OCI-LY3 (cell line): ENCODE data around the gene S1PR2.
"Not testable (repeated sequence)": the region's sequence is repeated elsewhere in the genome, so short reads cannot be mapped to it uniquely, and the experiment has no call there.

ENCODE experiments used
- H2AFZ ChIP-seq: fragments of 200-600, 300-600 bp; shearing (Covaris generic); 2 replicates; pipeline ENCODE4 v1.6.0; 2014; ENCODE audit warnings: antibody characterized with exemption, low read depth, low read length
- H3K27ac ChIP-seq: fragments of 200-600, 300-600 bp; sonication (generic); 2 replicates; pipeline ENCODE4 v1.5.1; 2014; ENCODE audit warnings: mild to moderate bottlenecking, low read length, moderate library complexity, mixed read lengths
- H3K27me3 ChIP-seq: fragments of 200-600, 300-600 bp; sonication (generic); 2 replicates; pipeline ENCODE4 v1.6.1; 2014; ENCODE audit warnings: low read depth, low read length, mixed read lengths
- H3K36me3 ChIP-seq: fragments of 200-600, 300-600 bp; sonication (generic); replicated peaks from 2 replicates; pipeline ENCODE3; 2014; ENCODE audit warnings: low read depth, low read length, mixed read lengths
- H3K4me1 ChIP-seq: fragments of 300-600, 200-600 bp; sonication (generic); 2 replicates; pipeline ENCODE4 v1.6.1; 2014; ENCODE audit warnings: low read length, mixed read lengths
- H3K4me2 ChIP-seq: fragments of 200-600, 300-600 bp; sonication (generic); 2 replicates; pipeline ENCODE4 v1.6.1; 2014; ENCODE audit warnings: low read length, mixed read lengths
- H3K4me3 ChIP-seq: fragments of 300-600, 200-600 bp; sonication (generic); 2 replicates; pipeline ENCODE4 v1.5.1; 2014; ENCODE audit warnings: antibody characterized with exemption, mild to moderate bottlenecking, low read length, moderate library complexity
- H3K79me2 ChIP-seq: fragments of 300-600, 200-600 bp; shearing (Covaris generic); 2 replicates; pipeline ENCODE4 v1.6.1; 2014; ENCODE audit warnings: mild to moderate bottlenecking, low read length, mixed read lengths
- H3K9ac ChIP-seq: fragments of 300-600, 200-600 bp; shearing (Covaris generic); 2 replicates; pipeline ENCODE4 v1.6.0; 2014; ENCODE audit warnings: mild to moderate bottlenecking, low read length, moderate library complexity
- H3K9me3 ChIP-seq: fragments of 200-600, 300-600 bp; shearing (Covaris generic); 2 replicates; pipeline ENCODE4 v1.6.1; 2014; ENCODE audit warnings: low read length, mixed read lengths; ENCODE audit not compliant: insufficient read depth
- H4K20me1 ChIP-seq: fragments of 200-600, 300-600 bp; sonication (generic); 2 replicates; pipeline ENCODE4 v1.6.1; 2016; ENCODE audit warnings: low read length, mixed read lengths; ENCODE audit not compliant: insufficient read depth
- CTCF ChIP-seq: fragments of 200-600, 300-600 bp; sonication (generic); IDR thresholded peaks from 2 replicates; pipeline ENCODE4 v1.5.1; 2014; ENCODE audit warnings: antibody characterized with exemption, low read length, low read depth
- EZH2phosphoT487 ChIP-seq: fragments of 200-600 bp; shearing (Covaris generic); IDR thresholded peaks from 2 replicates; pipeline ENCODE4 v1.6.1; 2018; ENCODE audit warnings: antibody characterized with exemption, mixed run types, low read depth

S1PR2 gene

GRCh38 chr19:10205636-10206035 lies 25.5 kb downstream of the S1PR2 start:
- Histone ChIP-seq H4K20me1 (no peaks in the 10 kb centered on the region), H3K4me3 (no peak overlapping the region), H3K4me2 (no peak overlapping the region), H3K9me3 (no peaks in the 10 kb centered on the region), H2AFZ (no peak overlapping the region), H3K9ac (no peak overlapping the region), H3K79me2 (no peaks in the 10 kb centered on the region), H3K36me3 (no peaks in the 10 kb centered on the region), H3K4me1 (no peaks in the 10 kb centered on the region), H3K27me3 (no peaks in the 10 kb centered on the region), H3K27ac (no peak overlapping the region)
- TF ChIP-seq CTCF (no peak), EZH2phosphoT487 (no peak)

- Histone ChIP-seq H3K4me2 (no peak overlapping the region), H3K27ac (no peak overlapping the region), H3K27me3 (no peaks in the 10 kb centered on the region), H3K36me3 (no peaks in the 10 kb centered on the region), H2AFZ (no peak overlapping the region), H3K79me2 (no peaks in the 10 kb centered on the region), H3K4me1 (peaks cover 3% of the 10 kb centered on the region; the same call in 1 of the 2 replicates), H3K9me3 (no peaks in the 10 kb centered on the region), H3K9ac (no peak overlapping the region), H3K4me3 (no peak overlapping the region), H4K20me1 (no peaks in the 10 kb centered on the region)
- TF ChIP-seq EZH2phosphoT487 (no peak), CTCF (no peak)
Observed at GRCh38 chr19:10203686-10204085, 27.4 kb downstream of the S1PR2 start.

- Histone ChIP-seq H3K79me2 (no peaks in the 10 kb centered on the region), H3K36me3 (no peaks in the 10 kb centered on the region), H3K4me1 (peaks cover 11% of the 10 kb centered on the region), H4K20me1 (no peaks in the 10 kb centered on the region), H3K27ac (no peak overlapping the region), H3K9me3 (no peaks in the 10 kb centered on the region), H3K9ac (no peak overlapping the region), H2AFZ (no peak overlapping the region), H3K4me2 (no peak overlapping the region), H3K27me3 (no peaks in the 10 kb centered on the region), H3K4me3 (no peak overlapping the region)
- TF ChIP-seq CTCF: no peak
- no peak for TF ChIP-seq EZH2phosphoT487
Observed at GRCh38 chr19:10201176-10201575, 30.0 kb downstream of the S1PR2 start.

- H3K27me3 ChIP-seq, H3K36me3 ChIP-seq, H3K9me3 ChIP-seq, H3K27ac ChIP-seq, H3K4me3 ChIP-seq, H4K20me1 ChIP-seq, H2AFZ ChIP-seq, H3K9ac ChIP-seq, H3K4me2 ChIP-seq, H3K79me2 ChIP-seq: not testable (repeated sequence)
- peaks cover 16% of the 10 kb centered on the region for H3K4me1 ChIP-seq
Observed at GRCh38 chr19:10200101-10200500, 31.0 kb downstream of the S1PR2 start.

- H3K9me3 ChIP-seq, H2AFZ ChIP-seq, H4K20me1 ChIP-seq, H3K27me3 ChIP-seq, H3K9ac ChIP-seq, H3K4me3 ChIP-seq, H3K79me2 ChIP-seq, H3K36me3 ChIP-seq, H3K27ac ChIP-seq: not testable (repeated sequence)
- Histone ChIP-seq H3K4me2 (peak overlapping the region; percentile 21; the same call in 1 of the 2 replicates), H3K4me1 (peaks cover 16% of the 10 kb centered on the region)
Observed at GRCh38 chr19:10198889-10199644, 32.1 kb downstream of the S1PR2 start.
